Measurements from ENCODE around the gene CYP4F2.

- TF ChIP-seq CTCF (IDR thresholded peaks at IDR 0.05) (no peak), POLR2A (IDR thresholded peaks at IDR 0.05) (no peak)
These were observed 37.4 kb downstream of the CYP4F2 start for GRCh38 chr19:15860522-15860921.
